GOT3 (cell line): ENCODE results near the gene WDFY2.

Source experiments
- DNase-seq: peaks from one replicate; lab custom pipeline; 2025; ENCODE audit warnings: mixed read lengths; lab: John Stamatoyannopoulos, UW

The WDFY2 gene

DNA sequence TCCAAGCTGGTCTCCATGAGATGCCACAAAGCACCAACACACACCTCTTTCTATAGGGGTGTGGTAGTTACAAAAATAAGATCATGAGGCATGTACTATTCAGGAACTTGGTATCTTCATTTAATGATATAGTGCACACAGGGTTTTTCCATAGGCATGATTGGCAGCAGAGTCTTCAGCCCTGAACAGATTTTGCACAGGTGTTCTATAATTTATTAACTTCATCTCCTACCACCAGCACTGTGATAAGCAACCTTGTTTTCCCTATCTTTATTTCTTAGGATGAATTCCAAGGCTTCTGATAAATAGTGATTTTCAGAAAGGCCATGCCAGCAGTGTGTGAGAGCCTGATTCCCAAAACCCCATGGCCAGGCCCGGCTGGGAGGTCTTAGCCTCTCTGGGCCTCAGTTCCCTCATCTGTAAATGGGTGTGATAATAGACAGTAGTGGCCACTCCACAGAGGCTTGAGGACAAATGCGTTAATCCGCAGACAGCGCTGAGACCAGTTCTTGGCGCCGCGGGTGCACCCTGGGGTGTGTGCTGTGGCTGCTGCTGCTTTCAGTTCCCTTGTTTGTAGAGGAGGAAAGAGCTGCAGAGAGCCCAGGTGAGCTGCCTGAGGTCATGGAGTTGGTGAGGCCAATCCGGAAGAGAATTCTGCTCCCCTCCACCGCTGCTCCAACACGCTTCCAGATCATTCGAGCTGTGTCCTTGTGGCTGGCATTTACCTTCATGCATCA, 186.6 kb downstream of the WDFY2 start:
- no peak for DNase-seq

DNA sequence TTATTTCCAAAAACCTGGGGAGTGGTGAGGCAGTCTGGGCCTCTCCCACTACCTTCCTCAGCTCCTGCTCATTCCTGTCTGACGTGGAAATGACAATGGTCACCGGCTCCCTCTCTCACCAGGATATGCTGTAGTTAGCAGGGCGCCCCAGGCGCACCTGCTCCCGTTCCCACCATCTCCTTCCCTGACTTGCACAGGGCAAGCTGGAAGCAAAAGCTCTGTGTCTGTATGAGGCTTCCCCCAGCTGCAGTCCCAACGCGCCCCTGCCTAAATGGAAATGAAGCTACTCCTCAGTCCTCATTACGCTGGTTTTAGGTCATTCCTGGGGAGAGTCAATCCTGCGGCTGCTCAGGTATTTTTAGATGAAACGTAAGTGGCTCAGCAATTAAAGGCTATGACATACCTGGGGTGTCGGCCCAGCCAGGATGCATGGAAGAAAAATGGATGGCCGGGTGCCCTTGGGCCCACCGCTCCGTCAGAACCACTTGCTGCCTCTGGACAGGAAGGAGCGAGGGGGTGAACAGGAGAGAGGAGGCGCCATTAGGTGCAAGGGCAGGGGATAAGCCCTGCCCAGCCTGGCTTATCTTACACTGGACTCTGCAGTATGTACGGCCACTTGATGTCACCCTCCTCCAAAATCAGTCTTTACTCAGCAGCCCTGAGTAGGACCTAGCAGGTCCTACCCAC, 187.3 kb downstream of the WDFY2 start:
- no peak for DNase-seq

DNA sequence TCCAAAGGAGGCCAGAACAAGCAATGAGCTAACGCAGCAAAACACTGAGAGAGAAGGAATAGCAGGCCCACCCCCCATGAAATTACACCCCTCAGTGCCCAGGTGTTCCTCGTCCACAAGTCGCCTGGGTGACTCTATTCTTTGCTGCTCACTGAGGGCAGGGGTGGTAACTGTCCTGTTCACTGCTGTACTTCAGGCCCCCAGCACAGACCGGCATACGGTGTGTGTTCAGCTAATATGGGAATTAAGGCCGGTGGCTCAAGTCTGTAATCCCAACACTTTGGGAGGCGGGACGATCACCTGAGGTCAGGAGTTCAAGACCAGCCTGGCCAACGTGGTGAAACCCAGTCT, 187.8 kb downstream of the WDFY2 start:
- no peak for DNase-seq

DNA sequence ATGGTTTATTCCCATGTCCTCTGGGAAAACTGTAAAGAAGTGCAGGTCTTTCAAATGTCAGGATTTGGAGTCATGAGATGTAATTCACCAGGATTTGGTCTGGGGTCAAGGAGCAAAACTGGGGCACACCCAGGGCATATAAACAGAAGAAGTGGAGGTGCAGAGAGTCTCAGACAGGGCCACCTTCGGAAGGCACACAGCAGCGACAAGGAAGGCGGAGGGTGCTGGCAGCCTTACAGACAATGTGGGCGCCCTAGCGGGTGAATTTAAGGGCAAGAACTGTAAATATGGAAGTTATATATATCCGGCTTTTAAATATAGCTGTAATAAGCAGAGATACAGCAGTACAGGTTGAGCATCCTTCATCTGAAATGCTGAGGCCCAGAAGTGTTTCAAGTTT, 188.5 kb downstream of the WDFY2 start:
- no peak for DNase-seq

DNA sequence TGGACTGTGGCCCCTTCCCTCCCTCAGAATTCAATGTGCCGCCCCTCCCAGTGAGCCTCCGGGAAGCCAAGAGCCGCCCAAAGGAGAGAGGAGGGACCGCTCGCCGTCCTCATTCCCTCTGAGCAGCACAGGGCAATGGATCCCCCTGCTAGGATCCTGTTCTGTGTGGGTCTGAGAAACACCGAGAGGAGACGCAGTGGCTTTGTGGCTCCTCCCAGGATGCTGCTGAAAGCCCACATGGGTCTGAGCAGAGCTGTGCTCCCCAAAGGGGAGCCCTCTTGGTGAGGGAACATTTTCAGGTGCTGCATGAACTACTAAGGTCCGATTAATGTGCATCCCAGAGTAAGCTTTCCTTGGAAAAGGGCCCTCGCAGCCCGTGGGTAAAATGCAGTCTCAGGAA, 189.3 kb downstream of the WDFY2 start:
- DNase-seq = no peak

DNA sequence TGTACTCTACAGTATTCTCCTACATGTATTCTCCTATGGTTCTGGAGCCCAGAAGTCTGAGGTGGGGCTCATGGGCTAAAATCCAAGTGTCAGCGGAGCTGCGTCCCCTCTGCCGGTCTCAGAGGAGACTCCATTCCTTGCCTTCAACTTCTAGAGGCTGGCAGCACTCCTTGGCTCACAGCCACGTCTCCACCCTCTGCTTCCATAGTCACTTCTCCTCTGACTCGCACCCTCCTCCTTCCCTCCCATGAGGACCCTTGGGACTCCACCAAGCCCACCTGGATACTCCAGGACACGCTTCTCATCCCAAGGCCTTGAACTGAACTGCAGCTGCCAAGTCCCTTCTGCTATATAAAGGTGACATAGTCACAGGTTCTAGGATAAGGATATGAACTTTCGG, 191.9 kb downstream of the WDFY2 start:
- DNase-seq = no peak

DNA sequence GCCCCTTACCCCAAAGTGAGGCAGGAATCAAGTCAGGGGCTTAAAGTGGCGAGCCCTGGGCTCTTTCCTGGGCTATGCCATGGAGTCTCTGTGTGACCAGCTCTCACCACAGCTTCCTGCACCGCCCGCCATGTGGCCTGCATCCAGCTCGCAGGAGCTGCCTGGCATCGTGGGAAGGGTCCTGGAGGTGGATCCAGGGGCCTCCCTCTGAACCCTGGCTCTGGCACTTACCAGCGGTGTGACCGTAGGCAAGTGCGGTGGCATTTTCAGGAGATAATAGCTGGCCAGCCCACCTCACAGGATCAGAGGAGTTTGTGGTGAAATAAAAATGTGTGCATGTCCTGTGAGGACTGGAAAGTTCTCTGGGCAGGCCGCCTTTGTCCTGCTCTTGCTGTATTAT, 193.7 kb downstream of the WDFY2 start:
- no peak for DNase-seq

DNA sequence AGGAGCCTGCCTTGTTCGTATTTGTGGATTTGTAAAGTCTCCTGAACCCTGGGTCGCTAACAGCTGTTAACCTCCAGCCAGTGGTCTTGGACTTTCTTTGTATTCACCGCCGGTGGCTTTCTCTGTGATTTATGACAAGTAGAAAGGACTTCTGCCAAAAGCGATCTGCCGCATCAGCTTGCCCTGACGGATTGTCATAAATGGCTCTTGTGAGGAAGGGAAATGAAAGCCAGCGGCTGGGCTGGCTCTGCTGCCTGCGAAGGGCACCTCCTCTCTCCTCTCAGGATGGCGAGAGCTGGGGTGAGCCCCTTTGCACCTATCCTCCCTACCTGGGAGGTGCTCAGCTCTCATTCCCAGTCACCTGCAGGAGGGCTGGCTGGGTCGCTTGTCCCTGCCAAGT, 194.1 kb downstream of the WDFY2 start:
- no peak for DNase-seq

DNA sequence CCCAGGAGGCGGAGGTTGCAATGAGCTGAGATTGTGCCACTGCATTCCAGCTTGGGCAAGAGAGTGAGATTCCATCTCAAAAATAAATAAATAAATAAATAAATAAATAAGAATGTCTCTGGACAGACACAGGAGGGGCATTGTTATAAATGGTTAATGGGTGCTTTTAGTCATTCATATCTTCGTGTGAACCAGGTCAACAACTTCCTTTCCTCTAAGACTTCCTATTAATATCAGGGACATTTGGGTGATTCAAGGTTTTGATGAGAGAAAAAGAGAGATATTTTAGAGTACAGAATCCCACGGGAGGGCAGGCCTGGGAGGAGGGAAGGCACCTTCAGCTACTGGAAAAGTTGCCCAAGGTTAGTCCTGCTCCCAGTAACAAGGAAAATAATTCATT, 195.8 kb downstream of the WDFY2 start:
- DNase-seq = no peak

DNA sequence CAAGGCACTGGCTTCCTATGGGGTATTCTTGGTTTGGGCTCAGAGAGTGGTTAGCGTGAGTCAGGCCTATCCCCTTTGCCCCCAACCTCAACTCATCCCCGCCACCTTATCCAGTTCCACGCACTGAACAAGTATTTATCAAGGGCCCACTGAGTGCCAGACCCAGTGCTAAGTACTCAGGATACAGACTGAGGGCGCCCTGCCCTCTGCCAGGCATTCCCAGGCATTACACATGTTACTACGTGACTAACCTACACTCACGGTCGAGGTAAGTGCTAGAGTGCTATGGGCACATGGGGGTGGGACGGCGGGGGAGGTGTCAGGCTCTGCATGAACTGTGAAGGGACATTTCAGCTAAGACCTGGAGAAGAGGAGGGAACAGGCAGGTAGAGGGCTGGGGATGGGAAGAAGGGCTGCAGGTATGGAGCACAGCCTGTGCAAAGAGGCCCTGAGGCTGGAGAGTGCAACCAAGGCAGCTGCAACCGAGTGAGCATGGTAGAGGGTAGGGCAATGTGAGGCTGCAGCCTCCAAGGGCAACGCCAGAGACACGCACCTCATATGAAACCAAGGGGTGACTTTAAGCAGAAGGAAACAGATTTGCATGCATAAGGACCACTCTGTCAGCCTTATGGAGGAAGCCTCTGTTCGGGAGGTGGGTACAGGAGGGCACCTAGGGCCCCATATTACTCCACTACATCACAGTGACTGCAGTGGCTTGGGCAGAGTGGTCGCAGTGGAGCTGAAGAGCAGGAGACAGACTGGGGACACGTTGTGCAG, 197.2 kb downstream of the WDFY2 start:
- no peak for DNase-seq

DNA sequence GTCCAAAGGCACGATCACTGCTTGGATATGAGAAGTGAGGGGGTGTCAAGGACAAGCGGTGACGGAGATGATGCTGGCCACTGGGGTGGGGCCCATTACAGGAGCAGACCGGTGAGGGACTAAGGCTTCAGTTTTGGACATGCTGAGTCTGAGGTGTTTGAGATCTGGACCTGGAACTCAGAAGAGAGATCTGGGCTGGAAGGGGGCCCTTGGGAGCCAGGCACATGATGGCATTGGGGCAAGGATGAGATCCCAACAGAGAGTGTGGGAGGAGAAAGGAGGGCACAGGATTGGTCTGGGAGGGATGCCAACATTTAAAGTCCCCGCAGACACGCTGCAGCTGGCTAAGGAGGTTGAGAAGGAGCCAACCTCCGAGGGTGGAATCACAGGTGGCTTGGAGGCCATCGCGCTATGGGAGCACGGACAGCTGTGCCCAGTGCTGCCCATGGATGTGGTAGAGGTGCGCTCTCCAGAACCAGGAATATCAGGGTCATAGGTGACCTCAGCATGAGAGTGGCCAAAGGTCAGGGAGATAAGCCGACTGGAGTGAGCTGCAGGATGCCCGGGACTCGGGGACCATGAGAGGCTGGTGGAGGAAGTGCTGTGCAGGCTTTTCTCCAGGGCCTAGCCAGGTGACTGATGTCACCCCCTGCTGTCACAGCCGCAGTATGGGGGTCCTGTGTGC, 197.9 kb downstream of the WDFY2 start:
- no peak for DNase-seq

DNA sequence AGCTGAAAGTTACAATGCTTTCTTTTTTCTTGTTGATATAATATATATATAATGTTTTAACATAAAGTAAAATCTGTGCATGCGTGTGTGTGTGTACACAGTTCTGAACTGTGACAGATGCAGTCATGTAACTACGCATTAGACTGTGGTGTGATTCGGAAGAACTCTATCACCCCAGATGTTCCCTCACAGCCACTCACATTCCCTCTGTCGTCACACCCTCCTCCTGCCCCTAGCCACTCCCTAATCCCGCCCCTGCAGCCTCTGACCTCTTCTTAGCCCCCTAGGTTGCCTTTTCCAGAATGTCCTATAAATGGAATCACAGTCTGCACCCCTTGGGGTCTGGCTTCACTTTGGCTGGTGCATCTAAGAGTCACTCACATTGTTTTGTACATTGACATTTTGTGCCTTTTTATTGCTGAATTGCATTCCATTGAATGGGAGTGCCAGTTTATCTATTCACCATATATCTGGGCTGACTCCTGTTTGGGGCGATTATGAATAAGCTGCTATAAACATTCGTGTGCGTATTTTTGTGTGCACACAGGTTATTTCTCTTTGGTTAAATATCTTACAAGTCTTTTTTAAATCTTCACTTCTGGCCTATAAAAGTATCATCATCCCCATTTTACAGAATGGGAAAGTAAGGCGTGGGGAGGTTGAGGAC, 199.3 kb downstream of the WDFY2 start:
- no peak for DNase-seq

DNA sequence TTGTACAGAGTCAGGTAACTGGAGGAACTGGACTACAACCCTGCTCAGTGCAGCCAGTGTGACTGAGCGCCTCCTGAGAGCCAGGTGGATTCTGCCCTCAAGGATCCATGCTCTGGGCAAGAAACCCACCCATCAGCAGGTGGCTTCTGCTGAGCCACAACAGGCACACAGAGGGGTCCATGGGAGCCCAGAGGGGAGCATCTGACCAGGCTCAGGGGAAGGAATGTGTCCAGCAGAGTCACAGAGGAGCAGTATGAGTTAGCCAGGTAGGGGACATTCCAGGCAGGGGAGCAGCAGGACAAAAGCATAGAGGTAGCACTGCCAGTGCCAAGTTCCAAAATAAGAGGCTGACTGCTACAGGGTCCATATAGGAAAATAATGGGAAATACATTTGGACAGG, 199.8 kb downstream of the WDFY2 start:
- no peak for DNase-seq

DNA sequence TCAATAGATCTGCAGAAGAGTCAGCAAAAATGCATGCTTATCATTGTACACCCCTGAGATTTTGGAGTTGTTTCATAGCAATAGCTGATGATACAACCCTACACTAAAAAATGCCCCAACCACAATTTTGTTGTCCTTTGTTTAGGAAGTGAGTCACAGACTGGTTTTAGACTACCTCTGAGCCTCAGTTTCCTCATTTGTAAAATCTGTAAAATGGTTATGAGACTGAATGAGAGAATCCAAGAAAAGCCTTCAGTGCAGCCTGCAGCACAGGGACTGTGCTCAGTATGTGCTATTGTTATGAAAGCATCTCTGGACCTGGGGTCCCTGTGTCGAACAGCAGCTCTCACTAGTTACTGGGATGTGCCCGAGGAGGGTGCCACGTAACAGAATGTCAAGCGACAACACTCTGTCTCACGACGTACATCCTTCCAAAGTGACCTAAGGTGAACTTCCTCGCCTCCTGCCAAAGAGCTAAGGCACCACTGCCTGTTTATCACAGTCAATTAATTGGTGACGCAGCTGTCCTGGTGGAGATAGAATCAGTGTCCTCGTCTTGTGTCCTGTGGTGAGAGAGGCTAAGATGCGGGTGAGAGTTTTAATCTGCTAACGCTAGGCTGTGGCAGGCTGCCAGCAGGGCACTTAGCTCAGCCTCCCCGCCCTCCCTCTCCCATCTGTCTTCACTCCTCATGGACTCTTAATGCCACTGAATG, 201.6 kb downstream of the WDFY2 start:
- no peak for DNase-seq

DNA sequence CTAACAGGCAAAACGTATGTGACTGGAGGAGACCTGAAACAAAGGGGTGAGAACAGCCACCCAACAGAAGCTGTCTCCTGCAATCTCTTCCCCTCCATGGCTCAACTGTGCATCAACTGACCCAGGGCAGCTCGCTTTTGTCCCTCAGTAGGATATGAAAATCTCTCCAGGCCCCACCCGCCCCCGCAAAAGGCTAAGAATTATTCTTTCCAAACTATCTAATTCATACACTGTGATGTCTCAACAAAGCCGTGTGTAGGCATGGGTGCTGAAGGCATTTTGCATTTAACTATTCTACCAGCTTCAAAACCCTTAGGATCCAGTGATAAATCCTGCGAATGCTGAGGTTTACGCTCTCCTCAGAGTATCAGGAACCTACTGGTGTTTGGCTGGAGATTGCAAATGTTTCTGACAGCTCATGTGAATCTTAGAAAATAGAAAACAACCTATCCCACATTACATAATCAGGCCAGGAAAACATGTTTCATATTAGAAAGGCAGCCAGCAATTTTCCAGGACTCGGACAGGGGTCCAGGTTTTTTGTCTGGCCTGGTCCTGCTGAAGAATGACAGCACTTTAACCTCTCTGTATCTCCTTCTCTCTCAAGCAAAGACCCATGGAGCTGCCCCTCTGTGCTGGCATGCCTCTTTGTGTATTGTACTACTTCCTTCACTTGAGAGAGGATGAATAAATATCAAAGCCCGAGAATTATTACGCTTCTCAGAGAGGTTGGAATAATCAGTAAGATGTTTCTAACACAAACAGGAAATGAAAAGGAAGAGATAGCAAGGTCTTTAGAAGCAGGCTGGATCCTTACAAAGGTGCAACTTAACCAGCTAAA, 202.4 kb downstream of the WDFY2 start:
- no peak for DNase-seq

DNA sequence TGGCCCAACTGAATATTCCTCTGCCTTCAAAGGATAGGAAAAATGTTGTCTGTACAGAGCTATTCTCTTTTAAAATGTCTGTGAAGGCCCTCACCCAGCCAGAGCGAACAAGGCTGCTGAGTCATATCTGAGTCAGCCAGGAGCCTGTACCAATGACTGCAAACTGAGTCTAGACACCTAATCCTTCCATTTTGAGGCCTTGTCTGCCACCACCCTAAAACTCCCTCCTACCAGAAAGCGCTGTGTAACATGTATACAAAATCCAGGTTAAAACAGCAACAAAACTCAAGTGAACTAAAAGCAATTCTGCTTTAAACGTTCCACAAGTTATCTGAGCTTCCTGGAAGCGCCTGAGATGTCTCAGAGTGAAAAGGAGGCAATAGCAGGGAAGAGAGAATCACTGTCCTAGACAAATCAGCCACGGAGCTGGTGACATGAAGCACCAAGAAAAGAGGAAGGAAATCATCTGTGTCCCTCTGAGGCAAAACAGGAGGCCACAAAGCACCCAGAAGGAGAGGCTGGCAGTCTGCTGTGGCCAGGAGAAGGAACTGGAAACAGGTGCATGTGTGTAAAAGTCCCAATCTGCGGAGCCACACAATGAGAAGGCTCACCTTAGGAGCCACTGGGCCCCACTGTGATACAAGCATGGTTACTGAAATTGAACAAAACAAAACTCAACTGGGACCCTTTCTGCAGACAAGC, 209.5 kb downstream of the WDFY2 start:
- no peak for DNase-seq

DNA sequence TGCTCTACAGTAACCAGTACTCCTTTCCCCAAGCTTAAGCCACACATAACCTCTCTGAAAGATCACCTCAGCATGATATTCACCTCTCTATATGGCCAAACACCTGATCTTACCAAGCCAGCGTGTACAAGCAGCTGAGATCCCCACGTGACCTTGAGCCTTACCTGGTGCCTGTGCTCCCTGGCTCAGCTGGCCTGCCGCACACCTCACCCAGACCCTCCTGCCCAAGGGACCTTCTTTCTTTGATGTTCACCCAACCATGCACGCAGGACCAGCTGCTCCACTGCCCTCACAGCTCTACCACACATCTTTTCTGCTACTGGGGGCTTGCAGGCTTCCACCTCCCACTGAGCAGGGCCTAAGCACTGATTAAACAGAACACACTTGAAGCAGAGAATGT, 210.7 kb downstream of the WDFY2 start:
- DNase-seq = no peak

DNA sequence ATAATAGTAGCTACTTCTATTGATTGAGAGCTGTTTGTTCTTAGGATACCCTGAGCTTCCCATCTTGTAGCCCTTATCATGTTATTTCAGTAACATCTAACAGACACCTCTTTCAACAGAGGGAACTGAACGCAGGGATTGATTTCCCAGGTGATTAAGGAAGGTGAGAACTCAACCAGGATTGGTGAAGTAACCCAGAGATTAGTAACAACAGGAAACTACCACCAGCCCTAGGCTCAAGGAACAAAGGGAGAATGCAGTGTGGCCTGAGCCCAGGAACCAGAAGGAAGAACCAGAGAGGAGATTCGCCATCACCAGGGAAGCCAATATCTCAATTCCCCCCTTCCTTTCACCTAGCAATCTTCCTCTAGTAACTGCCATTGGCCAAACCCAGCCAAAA, 211.2 kb downstream of the WDFY2 start:
- DNase-seq = no peak

DNA sequence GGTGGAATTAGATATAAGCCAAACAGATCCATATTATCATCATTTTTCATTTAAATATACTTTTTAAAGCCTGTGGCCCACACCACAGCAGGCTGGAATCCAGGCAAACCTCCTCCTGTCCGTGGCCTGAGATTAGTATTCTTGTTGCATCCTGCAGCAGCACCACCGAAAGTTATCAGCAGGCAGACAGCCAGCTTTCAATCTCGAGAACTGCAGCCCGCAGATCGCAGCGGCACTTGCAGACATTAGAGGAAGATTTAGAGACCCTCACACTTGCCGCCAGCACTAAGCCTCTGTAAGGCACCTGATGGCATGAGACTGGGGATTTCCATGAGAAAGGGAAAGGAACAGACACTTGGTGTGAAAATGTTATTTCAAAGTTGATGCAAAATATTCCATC, 212.3 kb downstream of the WDFY2 start:
- DNase-seq = no peak
